ENCODE measurements around the gene SETD1A.

DNA sequence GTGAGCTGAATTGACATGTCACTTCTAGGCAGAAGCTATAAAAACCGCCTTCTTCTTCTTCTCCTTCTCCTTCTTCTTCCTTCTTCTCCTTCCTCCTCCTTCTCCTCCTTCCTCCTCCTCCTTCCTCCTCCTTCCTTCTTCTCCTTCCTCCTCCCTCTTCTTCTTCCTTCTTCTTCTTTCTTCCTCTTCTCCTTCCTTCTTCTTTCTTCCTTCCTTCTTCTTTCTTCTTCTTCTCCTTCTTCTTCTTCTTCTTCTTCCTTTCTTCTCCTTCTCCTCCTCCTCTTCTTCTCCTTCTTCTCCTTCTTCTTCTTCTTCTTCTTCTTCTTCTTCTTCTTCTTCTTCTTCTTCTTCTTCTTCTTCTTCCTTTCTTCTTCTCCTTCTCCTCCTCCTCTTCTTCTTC is 38.9 kb upstream of the SETD1A start:
- TF ChIP-seq, protein P1, sequence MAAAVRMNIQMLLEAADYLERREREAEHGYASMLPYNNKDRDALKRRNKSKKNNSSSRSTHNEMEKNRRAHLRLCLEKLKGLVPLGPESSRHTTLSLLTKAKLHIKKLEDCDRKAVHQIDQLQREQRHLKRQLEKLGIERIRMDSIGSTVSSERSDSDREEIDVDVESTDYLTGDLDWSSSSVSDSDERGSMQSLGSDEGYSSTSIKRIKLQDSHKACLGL (CRISPR knock-in tag; IDR thresholded peaks at IDR 0.05; ENCODE audit: borderline replicate concordance, poor library complexity, severe bottlenecking) = no peak
- TF ChIP-seq POLR2G (IDR thresholded peaks at IDR 0.05; ENCODE audit: low read depth, low read length) (no peak), HDAC6 (IDR thresholded peaks at IDR 0.05; ENCODE audit: low read depth, low read length) (no peak), EGR1 (conservative IDR thresholded peaks at IDR 0.05) (no peak), POLR2AphosphoS5 (IDR thresholded peaks at IDR 0.05; ENCODE audit: control insufficient read depth, insufficient read depth, low read depth, low read length) (no peak), ZNF239 (CRISPR knock-in tag; IDR thresholded peaks at IDR 0.05) (no peak), KDM1A (IDR thresholded peaks at IDR 0.05) (no peak), RFX5 (IDR thresholded peaks at IDR 0.05; ENCODE audit: low read depth, low read length) (no peak)
- TF ChIP-seq, protein P2, sequence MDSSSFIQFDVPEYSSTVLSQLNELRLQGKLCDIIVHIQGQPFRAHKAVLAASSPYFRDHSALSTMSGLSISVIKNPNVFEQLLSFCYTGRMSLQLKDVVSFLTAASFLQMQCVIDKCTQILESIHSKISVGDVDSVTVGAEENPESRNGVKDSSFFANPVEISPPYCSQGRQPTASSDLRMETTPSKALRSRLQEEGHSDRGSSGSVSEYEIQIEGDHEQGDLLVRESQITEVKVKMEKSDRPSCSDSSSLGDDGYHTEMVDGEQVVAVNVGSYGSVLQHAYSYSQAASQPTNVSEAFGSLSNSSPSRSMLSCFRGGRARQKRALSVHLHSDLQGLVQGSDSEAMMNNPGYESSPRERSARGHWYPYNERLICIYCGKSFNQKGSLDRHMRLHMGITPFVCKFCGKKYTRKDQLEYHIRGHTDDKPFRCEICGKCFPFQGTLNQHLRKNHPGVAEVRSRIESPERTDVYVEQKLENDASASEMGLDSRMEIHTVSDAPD (CRISPR knock-in tag; IDR thresholded peaks at IDR 0.05) = no peak
